ENCODE data around the gene COA6. TPM values are rescaled to one million over a fixed set of nuclear protein-coding genes. Genes with fewer than 3 reads are reported as not detected.

The COA6 gene
- total and polyA plus RNA-seq, 2 of the 13 experiments (the other 11 are each of a cell fraction or from before 2014, with no cell fraction given), result 32.4 to 104 TPM

DNA sequence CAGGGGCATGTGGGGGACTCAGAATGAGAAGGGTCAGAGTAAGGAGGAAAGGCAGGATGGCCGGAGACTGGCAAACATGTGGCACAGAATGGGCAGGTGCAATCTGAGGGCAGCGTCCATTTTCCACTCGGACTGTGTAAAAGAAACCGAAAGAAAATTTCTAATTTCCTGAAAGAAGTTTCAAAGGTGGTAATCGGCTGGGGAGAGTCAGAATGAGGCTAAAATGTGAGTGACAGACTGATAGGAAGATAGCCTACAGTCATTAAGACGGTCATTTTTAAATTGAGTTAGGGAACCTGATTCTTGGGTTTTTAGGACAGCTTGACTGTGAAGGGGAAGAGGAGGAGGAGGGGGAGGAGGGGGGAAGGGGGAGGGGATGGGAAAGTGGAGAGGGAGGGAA lies 23.6 kb downstream of the COA6 start:
- WGBS (ENCODE audit: low lambda C conversion rate), result 96% methylated on average over 6 of the region's 6 CpGs
- Histone ChIP-seq H3K4me1 (ENCODE audit: insufficient read depth, low read length) (no peaks in the 10 kb centered on the region), H3K27me3 (ENCODE audit: control insufficient read depth in 1 of 2, insufficient read depth in 2 of 2, low read length in 2 of 2) (no peaks in the 10 kb centered on the region), H3K9me3 (ENCODE audit: low read length) (no peaks in the 10 kb centered on the region), H4K20me1 (ENCODE audit: insufficient read depth, low read length) (no peaks in the 10 kb centered on the region), H3K36me3 (replicated peaks in 1 of 2; ENCODE audit: control insufficient read depth in 1 of 2, insufficient read depth in 2 of 2, low read length in 2 of 2) (peaks cover 7 to 27% of the 10 kb centered on the region in 2 experiments), H3K4me2 (ENCODE audit: low read depth, low read length) (no peak overlapping the region), H3K27ac (ENCODE audit: extremely low read length, insufficient read depth, low read length) (no peak overlapping the region), H2AFZ (ENCODE audit: low read length) (no peak overlapping the region), H3K79me2 (ENCODE audit: insufficient read depth, low read length) (no peaks in the 10 kb centered on the region), H3K9ac (ENCODE audit: insufficient read depth, low read depth, low read length) (no peak overlapping the region), H3K4me3 (replicated peaks in 1 of 3; ENCODE audit: insufficient read depth in 1 of 3, low read depth in 2 of 3, low read length in 3 of 3) (no peak overlapping the region)
- ChIA-PET POLR2A (no interaction called here), CTCF (ENCODE audit: low intra/inter-chr PET ratio, low total read pairs) (no interaction called here)
- no peak for ATAC-seq
- intact Hi-C loops (cut with micrococcal nuclease; ENCODE audit: unreplicated experiment) (no loop called here), in situ Hi-C loops (cut with HindIII; ENCODE audit: extremely low pct_ligation_motif_present, low pct_unique_long_range_greater_than_20kb) (no loop called here)
- no peak for DNase-seq (ENCODE audit: low spot score)
- BruUV-seq (replicated peaks), result no TSS peak
- TF ChIP-seq RXRB (CRISPR knock-in tag; IDR thresholded peaks at IDR 0.05; ENCODE audit: borderline replicate concordance) (no peak), ZNF547 (CRISPR knock-in tag; IDR thresholded peaks at IDR 0.05) (no peak), MZF1 (CRISPR knock-in tag; IDR thresholded peaks at IDR 0.05; ENCODE audit: borderline replicate concordance) (no peak), MEIS1 (CRISPR knock-in tag; IDR thresholded peaks at IDR 0.05; ENCODE audit: borderline replicate concordance) (no peak), ZNF75D (CRISPR knock-in tag; IDR thresholded peaks at IDR 0.05; ENCODE audit: borderline replicate concordance) (no peak), ZNF7 (CRISPR knock-in tag; IDR thresholded peaks at IDR 0.05) (no peak), REL (CRISPR knock-in tag; conservative IDR thresholded peaks at IDR 0.05) (no peak), HMG20B (CRISPR knock-in tag; conservative IDR thresholded peaks at IDR 0.05) (no peak), ZNF446 (CRISPR knock-in tag; IDR thresholded peaks at IDR 0.05) (no peak), PHF8 (CRISPR knock-in tag; IDR thresholded peaks at IDR 0.05) (no peak), ETV6 (CRISPR knock-in tag; conservative IDR thresholded peaks at IDR 0.05) (no peak), CREBL2 (CRISPR knock-in tag; IDR thresholded peaks at IDR 0.05; ENCODE audit: borderline replicate concordance) (no peak), ZNF674 (CRISPR knock-in tag; IDR thresholded peaks at IDR 0.05; ENCODE audit: low read depth) (no peak), GZF1 (CRISPR knock-in tag; IDR thresholded peaks at IDR 0.05) (no peak)
- TF ChIP-seq, protein P1, sequence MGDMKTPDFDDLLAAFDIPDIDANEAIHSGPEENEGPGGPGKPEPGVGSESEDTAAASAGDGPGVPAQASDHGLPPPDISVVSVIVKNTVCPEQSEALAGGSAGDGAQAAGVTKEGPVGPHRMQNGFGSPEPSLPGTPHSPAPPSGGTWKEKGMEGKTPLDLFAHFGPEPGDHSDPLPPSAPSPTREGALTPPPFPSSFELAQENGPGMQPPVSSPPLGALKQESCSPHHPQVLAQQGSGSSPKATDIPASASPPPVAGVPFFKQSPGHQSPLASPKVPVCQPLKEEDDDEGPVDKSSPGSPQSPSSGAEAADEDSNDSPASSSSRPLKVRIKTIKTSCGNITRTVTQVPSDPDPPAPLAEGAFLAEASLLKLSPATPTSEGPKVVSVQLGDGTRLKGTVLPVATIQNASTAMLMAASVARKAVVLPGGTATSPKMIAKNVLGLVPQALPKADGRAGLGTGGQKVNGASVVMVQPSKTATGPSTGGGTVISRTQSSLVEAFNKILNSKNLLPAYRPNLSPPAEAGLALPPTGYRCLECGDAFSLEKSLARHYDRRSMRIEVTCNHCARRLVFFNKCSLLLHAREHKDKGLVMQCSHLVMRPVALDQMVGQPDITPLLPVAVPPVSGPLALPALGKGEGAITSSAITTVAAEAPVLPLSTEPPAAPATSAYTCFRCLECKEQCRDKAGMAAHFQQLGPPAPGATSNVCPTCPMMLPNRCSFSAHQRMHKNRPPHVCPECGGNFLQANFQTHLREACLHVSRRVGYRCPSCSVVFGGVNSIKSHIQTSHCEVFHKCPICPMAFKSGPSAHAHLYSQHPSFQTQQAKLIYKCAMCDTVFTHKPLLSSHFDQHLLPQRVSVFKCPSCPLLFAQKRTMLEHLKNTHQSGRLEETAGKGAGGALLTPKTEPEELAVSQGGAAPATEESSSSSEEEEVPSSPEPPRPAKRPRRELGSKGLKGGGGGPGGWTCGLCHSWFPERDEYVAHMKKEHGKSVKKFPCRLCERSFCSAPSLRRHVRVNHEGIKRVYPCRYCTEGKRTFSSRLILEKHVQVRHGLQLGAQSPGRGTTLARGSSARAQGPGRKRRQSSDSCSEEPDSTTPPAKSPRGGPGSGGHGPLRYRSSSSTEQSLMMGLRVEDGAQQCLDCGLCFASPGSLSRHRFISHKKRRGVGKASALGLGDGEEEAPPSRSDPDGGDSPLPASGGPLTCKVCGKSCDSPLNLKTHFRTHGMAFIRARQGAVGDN (CRISPR knock-in tag; IDR thresholded peaks at IDR 0.05), result no peak
- TF ChIP-seq, protein P2, sequence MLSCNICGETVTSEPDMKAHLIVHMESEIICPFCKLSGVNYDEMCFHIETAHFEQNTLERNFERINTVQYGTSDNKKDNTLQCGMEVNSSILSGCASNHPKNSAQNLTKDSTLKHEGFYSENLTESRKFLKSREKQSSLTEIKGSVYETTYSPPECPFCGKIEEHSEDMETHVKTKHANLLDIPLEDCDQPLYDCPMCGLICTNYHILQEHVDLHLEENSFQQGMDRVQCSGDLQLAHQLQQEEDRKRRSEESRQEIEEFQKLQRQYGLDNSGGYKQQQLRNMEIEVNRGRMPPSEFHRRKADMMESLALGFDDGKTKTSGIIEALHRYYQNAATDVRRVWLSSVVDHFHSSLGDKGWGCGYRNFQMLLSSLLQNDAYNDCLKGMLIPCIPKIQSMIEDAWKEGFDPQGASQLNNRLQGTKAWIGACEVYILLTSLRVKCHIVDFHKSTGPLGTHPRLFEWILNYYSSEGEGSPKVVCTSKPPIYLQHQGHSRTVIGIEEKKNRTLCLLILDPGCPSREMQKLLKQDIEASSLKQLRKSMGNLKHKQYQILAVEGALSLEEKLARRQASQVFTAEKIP (CRISPR knock-in tag; IDR thresholded peaks at IDR 0.05; ENCODE audit: borderline replicate concordance), result no peak
- FAIRE-seq, result no peak

Data from HepG2 (cell line).